Skeletal muscle satellite cell (primary cell): ENCODE results near the gene CFAP92.
"Not testable (repeated sequence)": the region's sequence is repeated elsewhere in the genome, so short reads cannot be mapped to it uniquely, and the experiment has no call there.

Experiments used
- H3K27me3 ChIP-seq: 2 replicates; pipeline ENCODE4 v1.7.0; 2013; ENCODE audit warnings: low read length; ENCODE audit not compliant: control insufficient read depth, insufficient read depth
- H3K36me3 ChIP-seq: 2 replicates; pipeline ENCODE4 v1.7.0; 2013; ENCODE audit warnings: mild to moderate bottlenecking, control low read depth, low read length; ENCODE audit not compliant: insufficient read depth
- H3K4me1 ChIP-seq: 2 replicates; pipeline ENCODE4 v1.7.0; 2013; ENCODE audit warnings: low read length; ENCODE audit not compliant: control insufficient read depth, insufficient read depth
- H3K4me2 ChIP-seq: 2 replicates; pipeline ENCODE4 v1.7.0; 2013; ENCODE audit warnings: mild to moderate bottlenecking, low read length
- H3K4me3 ChIP-seq: 2 replicates; pipeline ENCODE4 v1.7.0; 2013; ENCODE audit warnings: low read length
- H3K9ac ChIP-seq: 2 replicates; pipeline ENCODE4 v1.7.0; 2013; ENCODE audit warnings: mild to moderate bottlenecking, low read depth, low read length, moderate library complexity
- H3K9me3 ChIP-seq: replicated peaks from 2 replicates; pipeline ENCODE4 v1.7.0; 2013; ENCODE audit warnings: mild to moderate bottlenecking, control low read depth, low read length

The CFAP92 gene

GRCh38 chr3:128878011-128878457 lies 115.8 kb downstream of the CFAP92 start:
- peaks cover 10% of the 10 kb centered on the region for H3K36me3 ChIP-seq
- H3K4me2 ChIP-seq: peak overlapping the region; percentile 96
- peaks cover 25% of the 10 kb centered on the region for H3K4me1 ChIP-seq
- H3K9ac ChIP-seq: peak overlapping the region; percentile 100
- no peaks in the 10 kb centered on the region for H3K27me3 ChIP-seq
- H3K9me3 ChIP-seq: no peaks in the 10 kb centered on the region
- peak overlapping the region; percentile 90 for H3K4me3 ChIP-seq

- H3K4me3 ChIP-seq: no peak overlapping the region
Measured at GRCh38 chr3:128875556-128876120, 118.2 kb downstream of the CFAP92 start.

GRCh38 chr3:128874481-128875180 lies 119.2 kb downstream of the CFAP92 start:
- H3K9me3 ChIP-seq: no peaks in the 10 kb centered on the region
- no peaks in the 10 kb centered on the region for H3K36me3 ChIP-seq
- no peak overlapping the region for H3K9ac ChIP-seq
- H3K4me1 ChIP-seq: peaks cover 11% of the 10 kb centered on the region
- no peak overlapping the region for H3K4me3 ChIP-seq
- no peaks in the 10 kb centered on the region for H3K27me3 ChIP-seq
- no peak overlapping the region for H3K4me2 ChIP-seq

More at GRCh38 chr3:128875556-128876120, 118.2 kb downstream of the CFAP92 start:
- H3K27me3 ChIP-seq: no peaks in the 10 kb centered on the region
- no peaks in the 10 kb centered on the region for H3K9me3 ChIP-seq
- peaks cover 17% of the 10 kb centered on the region for H3K4me1 ChIP-seq
- H3K4me2 ChIP-seq: no peak overlapping the region
- no peak overlapping the region for H3K9ac ChIP-seq
- H3K36me3 ChIP-seq: no peaks in the 10 kb centered on the region

GRCh38 chr3:128873244-128874022 lies 120.4 kb downstream of the CFAP92 start:
- Histone ChIP-seq H3K36me3 (no peaks in the 10 kb centered on the region), H3K4me3 (no peak overlapping the region), H3K4me1 (peaks cover 7% of the 10 kb centered on the region), H3K9me3 (no peaks in the 10 kb centered on the region), H3K27me3 (no peaks in the 10 kb centered on the region), H3K9ac (no peak overlapping the region), H3K4me2 (no peak overlapping the region)

- Histone ChIP-seq H3K9ac (no peak overlapping the region), H3K36me3 (no peaks in the 10 kb centered on the region), H3K4me3 (no peak overlapping the region), H3K4me2 (no peak overlapping the region), H3K27me3 (no peaks in the 10 kb centered on the region), H3K4me1 (peaks cover under 1% of the 10 kb centered on the region), H3K9me3 (no peaks in the 10 kb centered on the region)
Measured at GRCh38 chr3:128872744-128873143, 121.1 kb downstream of the CFAP92 start.

GRCh38 chr3:128872282-128872681 lies 121.6 kb downstream of the CFAP92 start:
- no peak overlapping the region for H3K4me2 ChIP-seq
- H3K36me3 ChIP-seq: no peaks in the 10 kb centered on the region
- H3K4me1 ChIP-seq: no peaks in the 10 kb centered on the region
- no peak overlapping the region for H3K4me3 ChIP-seq
- H3K9ac ChIP-seq: no peak overlapping the region
- no peaks in the 10 kb centered on the region for H3K27me3 ChIP-seq
- H3K9me3 ChIP-seq: no peaks in the 10 kb centered on the region

- H3K36me3 ChIP-seq: no peaks in the 10 kb centered on the region
- no peaks in the 10 kb centered on the region for H3K27me3 ChIP-seq
- H3K4me1 ChIP-seq: no peaks in the 10 kb centered on the region
- no peak overlapping the region for H3K4me3 ChIP-seq
- H3K4me2 ChIP-seq: no peak overlapping the region
- no peak overlapping the region for H3K9ac ChIP-seq
- no peaks in the 10 kb centered on the region for H3K9me3 ChIP-seq
Measured at GRCh38 chr3:128870347-128870746, 123.5 kb downstream of the CFAP92 start.

GRCh38 chr3:128867200-128868125 lies 126.4 kb downstream of the CFAP92 start:
- Histone ChIP-seq H3K36me3 (no peaks in the 10 kb centered on the region), H3K9me3 (no peaks in the 10 kb centered on the region), H3K4me1 (peaks cover 9% of the 10 kb centered on the region), H3K4me3 (no peak overlapping the region), H3K9ac (no peak overlapping the region), H3K27me3 (no peaks in the 10 kb centered on the region), H3K4me2 (no peak overlapping the region)

GRCh38 chr3:128864849-128865804 lies 128.7 kb downstream of the CFAP92 start:
- H3K27me3 ChIP-seq, H3K4me3 ChIP-seq, H3K36me3 ChIP-seq, H3K4me2 ChIP-seq, H3K4me1 ChIP-seq, H3K9me3 ChIP-seq, H3K9ac ChIP-seq: not testable (repeated sequence)

GRCh38 chr3:128864351-128864811 lies 129.5 kb downstream of the CFAP92 start:
- no peaks in the 10 kb centered on the region for H3K27me3 ChIP-seq
- no peak overlapping the region for H3K4me3 ChIP-seq
- H3K9me3 ChIP-seq: peaks cover 13% of the 10 kb centered on the region
- H3K4me1 ChIP-seq: peaks cover 9% of the 10 kb centered on the region
- H3K36me3 ChIP-seq: no peaks in the 10 kb centered on the region
- H3K9ac ChIP-seq: no peak overlapping the region
- no peak overlapping the region for H3K4me2 ChIP-seq
